Hematopoietic multipotent progenitor cell treated with erythropoietin and hydrocortisone succinate and interleukin-3 and kit ligand, for 15 days (in vitro differentiated cells): ENCODE measurements around the gene ARID1A.

Source experiments
- DNase-seq: peaks from one replicate; pipeline ENCODE4 v3.0.0-alpha.2; 2015; ENCODE audit warnings: low spot score

Gene ARID1A

DNA sequence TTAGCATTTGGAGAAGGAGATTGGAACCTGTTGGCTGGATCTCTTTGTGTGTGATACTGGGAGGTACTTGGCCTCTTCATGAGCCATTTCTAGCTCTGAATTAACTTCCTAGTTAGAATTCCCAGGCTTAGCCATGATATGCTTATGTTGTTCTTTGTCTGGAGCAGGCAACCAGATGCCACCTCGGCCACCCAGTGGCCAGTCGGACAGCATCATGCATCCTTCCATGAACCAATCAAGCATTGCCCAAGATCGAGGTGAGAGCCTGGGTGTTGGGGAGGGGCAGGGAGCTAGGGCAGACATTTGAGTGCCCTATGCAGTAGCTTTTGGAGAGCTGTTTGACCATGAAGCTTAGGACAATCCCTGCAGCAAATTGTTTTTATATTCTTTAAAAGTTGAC is 65.4 kb downstream of the ARID1A start:
- no peak for DNase-seq

DNA sequence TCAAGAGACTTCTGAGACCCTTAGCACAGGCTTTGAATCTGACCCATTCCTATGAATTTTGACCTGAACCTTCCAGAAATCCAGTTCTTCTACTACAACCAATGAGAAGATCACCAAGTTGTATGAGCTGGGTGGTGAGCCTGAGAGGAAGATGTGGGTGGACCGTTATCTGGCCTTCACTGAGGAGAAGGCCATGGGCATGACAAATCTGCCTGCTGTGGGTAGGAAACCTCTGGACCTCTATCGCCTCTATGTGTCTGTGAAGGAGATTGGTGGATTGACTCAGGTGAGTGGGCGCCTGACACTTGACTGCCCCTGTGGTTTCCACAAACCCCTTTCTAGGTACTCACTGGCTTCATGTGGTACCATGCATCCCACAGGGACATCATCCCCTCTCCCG is 71.9 kb downstream of the ARID1A start:
- DNase-seq, result no peak

DNA sequence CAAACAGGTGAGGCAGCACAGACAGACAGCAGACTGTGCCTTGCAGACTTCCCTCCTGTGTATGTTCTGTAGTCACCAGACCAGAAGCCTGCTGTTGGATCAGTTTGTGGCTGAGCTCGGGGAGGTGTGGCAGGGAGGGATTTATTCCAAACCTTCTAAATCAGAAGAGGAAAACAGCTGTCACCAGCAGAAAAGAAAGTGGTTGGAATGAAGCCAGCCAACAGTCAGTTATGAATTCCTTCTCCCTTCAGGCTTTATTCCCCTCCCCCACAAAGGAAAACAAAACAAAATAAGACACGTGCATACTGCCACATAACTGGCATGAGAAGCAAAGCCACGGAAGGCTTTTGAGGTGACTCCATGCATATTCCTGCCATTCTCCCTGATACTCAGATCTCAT is 72.9 kb downstream of the ARID1A start:
- DNase-seq, result no peak

DNA sequence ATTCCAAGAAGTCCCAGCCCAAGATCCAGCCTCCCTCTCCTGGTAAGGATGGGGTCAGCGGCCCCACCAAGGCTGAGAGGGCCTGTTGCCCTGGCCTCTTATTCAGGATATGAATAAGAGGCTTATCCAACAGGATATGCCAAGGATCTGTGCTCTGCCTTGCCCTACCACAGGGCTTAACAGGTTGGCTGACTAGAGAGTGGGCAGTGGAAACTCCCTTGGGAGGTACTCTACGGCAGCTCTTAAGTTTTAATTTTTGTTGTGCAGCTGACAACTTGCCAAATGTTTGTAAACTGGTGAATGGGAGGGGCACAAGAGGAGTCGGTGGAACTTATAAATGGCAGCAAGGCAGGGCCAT is 75.4 kb downstream of the ARID1A start:
- no peak for DNase-seq

DNA sequence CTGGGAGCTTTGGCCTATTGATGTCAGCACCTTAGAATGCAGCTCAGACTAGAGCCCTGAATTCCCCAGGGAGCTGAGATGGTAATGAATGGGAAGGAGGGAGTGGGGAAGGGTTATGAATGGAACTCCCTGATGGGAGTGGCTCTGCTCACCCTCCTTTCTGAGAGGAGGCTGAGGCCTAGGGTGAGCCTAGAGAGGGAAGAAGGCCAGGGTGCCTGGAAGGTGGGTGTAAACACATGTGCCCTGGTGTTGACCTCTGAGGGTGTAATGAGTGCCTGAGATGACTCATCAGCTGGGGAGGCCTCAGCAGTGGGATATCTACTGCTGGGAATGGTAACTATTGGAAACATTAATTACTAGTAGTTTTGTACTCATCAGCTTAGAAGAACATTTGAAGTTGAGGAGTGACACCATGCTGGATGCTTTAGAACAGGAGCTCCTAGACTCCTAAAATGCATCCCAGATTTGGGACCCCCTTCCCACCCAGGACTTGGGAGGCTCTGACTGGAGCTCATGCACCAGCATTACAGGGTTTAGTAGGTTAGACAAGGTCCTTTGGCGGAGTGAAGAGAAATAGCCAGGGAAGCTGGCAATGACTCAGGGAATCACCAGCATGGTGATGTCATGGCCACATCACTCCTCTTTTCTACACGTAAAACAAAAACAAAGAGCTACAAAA is 76.0 kb downstream of the ARID1A start:
- DNase-seq, result peak; percentile 48

DNA sequence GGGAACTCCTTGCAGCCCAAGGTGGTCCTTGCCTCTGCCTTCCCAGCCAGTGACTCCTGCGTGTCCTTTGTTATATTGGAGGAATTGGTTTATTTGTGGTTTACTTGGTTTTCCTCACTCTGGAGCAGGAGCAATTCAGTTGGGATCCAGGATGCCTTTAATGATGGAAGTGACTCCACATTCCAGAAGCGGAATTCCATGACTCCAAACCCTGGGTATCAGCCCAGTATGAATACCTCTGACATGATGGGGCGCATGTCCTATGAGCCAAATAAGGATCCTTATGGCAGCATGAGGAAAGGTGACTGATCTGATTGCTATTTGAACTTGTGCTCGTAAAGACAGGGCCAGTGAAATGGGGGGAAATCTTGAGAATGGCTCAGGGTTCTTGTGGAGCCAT is 76.9 kb downstream of the ARID1A start:
- DNase-seq, result no peak

DNA sequence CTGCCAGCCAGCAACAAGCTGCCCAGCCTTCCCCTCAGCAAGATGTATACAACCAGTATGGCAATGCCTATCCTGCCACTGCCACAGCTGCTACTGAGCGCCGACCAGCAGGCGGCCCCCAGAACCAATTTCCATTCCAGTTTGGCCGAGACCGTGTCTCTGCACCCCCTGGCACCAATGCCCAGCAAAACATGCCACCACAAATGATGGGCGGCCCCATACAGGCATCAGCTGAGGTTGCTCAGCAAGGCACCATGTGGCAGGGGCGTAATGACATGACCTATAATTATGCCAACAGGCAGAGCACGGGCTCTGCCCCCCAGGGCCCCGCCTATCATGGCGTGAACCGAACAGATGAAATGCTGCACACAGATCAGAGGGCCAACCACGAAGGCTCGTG is 78.6 kb downstream of the ARID1A start:
- DNase-seq, result no peak

DNA sequence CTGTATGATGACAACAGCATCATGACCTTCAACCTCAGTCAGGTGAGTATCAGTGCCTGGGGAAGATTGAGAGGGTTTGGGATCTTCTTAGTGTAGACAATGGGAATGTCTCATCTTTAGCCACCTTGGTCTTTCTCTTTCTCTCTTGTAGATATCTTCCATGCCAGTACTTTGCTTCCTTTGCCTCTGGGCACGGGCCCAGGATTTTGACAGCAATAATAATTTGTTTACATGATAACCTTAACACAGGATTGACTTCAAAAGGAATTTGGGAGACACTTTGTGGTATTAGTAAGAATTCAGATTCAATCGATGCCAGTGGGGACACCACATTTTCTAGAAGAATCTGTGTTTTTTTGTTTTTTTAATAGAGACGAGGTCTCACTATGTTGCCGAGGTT is 79.9 kb downstream of the ARID1A start:
- DNase-seq, result no peak

DNA sequence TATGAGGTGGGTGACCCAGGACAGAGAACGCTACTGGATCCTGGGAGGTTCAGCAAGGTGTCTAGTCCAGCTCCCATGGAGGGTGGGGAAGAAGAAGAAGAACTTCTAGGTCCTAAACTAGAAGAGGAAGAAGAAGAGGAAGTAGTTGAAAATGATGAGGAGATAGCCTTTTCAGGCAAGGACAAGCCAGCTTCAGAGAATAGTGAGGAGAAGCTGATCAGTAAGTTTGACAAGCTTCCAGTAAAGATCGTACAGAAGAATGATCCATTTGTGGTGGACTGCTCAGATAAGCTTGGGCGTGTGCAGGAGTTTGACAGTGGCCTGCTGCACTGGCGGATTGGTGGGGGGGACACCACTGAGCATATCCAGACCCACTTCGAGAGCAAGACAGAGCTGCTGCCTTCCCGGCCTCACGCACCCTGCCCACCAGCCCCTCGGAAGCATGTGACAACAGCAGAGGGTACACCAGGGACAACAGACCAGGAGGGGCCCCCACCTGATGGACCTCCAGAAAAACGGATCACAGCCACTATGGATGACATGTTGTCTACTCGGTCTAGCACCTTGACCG is 83.4 kb downstream of the ARID1A start:
- no peak for DNase-seq

DNA sequence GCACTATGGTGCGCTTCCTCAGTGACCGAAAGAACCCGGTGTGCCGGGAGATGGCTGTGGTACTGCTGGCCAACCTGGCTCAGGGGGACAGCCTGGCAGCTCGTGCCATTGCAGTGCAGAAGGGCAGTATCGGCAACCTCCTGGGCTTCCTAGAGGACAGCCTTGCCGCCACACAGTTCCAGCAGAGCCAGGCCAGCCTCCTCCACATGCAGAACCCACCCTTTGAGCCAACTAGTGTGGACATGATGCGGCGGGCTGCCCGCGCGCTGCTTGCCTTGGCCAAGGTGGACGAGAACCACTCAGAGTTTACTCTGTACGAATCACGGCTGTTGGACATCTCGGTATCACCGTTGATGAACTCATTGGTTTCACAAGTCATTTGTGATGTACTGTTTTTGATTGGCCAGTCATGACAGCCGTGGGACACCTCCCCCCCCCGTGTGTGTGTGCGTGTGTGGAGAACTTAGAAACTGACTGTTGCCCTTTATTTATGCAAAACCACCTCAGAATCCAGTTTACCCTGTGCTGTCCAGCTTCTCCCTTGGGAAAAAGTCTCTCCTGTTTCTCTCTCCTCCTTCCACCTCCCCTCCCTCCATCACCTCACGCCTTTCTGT is 84.6 kb downstream of the ARID1A start:
- no peak for DNase-seq

DNA sequence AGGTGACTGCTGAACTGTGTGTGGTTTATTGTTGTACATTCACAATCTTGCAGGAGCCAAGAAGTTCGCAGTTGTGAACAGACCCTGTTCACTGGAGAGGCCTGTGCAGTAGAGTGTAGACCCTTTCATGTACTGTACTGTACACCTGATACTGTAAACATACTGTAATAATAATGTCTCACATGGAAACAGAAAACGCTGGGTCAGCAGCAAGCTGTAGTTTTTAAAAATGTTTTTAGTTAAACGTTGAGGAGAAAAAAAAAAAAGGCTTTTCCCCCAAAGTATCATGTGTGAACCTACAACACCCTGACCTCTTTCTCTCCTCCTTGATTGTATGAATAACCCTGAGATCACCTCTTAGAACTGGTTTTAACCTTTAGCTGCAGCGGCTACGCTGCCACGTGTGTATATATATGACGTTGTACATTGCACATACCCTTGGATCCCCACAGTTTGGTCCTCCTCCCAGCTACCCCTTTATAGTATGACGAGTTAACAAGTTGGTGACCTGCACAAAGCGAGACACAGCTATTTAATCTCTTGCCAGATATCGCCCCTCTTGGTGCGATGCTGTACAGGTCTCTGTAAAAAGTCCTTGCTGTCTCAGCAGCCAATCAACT is 85.5 kb downstream of the ARID1A start:
- DNase-seq, result no peak

DNA sequence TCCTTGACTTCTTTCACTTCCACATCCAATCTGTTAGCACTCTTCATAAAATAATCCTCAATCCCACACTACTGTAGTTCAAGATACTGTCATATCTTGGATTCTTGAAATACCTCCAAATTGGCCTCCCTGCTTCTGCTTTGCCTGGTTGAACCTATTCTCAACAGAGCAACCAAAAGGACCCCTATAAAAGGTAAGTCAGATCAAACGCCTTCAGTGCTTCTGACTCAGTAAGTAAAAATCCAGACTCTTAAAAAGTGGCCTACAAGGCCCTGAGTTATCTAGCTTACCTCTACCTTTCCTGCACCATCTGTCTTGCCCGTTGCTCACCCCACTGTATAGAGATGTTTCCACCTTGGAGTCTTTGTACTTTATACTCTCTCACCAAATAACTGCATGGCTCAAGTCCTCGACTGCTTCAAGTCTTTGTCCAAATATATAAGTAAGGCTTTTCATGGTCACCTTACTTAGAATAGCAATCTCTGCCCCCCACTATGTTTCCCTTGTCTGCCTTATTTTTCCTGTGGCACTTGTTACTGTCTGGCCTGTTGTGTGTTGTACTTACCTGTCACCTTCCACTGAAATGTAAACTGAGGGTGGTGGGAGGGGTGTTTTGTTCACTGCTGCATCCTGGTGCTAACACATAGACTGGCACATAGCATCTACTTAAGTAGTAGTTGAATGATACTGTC is 86.9 kb downstream of the ARID1A start:
- DNase-seq, result no peak

DNA sequence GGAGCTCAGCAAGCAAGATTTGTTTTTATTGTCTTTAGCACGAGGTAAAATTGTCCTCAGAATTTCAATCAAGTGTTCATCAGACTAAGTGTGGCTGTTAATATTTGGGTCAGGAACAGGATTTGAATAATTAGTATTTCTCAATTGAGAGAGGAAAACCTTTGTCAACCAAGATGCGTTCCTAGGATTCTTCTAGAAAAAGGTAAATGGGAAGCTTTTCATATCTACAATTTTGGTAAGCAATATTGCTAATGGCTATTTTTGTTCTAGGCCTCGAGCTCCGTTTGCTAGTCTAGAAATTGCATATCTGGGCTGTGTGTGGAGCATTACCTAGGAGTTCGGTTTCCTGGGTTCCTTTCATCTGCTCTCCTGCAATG is 87.8 kb downstream of the ARID1A start:
- DNase-seq, result no peak

DNA sequence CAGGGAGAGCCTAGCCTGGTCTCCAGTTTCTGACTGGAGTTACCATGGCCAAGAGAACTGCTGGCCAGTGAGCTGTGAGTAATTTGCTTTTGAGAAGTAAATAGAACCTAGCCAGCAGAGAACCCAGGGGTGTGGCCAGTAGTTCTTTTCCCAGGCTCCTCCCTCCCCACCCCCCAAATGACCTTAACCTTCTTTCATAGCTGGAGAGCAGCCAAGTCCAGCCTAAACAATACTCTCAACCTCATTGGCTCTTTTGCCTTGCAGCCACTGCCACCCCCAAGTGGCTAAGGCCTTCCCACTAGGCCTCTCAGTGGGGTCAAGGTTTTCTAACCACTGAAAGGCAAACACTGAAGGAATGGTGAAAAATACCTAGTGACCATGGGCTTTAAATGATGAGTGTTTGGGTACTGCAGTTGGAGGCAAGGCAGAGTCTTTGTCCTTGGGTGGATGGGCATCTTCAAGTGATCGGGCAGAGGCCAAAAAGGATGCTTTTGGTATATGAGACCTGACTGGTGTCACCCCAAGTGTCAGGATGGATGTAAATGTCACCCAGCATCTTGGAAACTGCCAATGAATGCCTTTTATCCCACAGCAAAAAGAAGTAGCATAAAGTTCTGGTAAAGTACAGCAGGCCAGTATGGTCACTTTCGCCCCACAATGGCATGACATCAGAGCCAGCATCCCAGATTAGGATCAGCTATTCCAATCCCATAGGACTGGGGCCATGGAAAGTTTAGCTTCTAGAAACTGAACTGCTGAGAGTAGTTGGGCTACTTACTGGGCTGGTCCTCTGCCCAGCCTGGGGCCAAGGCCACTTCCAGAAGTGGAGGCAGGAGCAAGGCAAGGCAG is 88.4 kb downstream of the ARID1A start:
- peak; percentile 67 for DNase-seq

DNA sequence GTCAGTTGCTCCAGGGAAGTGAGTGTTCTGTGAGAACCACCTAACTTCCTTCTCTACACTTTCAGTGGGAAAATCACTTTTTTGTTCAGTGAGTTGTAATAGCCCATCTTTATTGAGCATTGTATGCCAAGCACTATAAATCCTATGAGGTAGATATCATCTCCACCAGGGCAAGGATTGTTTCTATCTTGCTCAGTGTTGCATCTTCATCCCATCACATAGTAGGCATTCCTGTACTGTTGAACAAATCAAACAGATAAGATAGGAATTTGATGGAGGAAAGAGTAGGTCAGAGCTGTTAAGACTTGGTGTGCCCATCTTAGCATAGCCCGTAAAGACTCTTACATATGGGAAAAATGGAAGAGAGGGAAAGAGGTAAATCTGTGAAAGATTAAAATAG is 89.1 kb downstream of the ARID1A start:
- no peak for DNase-seq

DNA sequence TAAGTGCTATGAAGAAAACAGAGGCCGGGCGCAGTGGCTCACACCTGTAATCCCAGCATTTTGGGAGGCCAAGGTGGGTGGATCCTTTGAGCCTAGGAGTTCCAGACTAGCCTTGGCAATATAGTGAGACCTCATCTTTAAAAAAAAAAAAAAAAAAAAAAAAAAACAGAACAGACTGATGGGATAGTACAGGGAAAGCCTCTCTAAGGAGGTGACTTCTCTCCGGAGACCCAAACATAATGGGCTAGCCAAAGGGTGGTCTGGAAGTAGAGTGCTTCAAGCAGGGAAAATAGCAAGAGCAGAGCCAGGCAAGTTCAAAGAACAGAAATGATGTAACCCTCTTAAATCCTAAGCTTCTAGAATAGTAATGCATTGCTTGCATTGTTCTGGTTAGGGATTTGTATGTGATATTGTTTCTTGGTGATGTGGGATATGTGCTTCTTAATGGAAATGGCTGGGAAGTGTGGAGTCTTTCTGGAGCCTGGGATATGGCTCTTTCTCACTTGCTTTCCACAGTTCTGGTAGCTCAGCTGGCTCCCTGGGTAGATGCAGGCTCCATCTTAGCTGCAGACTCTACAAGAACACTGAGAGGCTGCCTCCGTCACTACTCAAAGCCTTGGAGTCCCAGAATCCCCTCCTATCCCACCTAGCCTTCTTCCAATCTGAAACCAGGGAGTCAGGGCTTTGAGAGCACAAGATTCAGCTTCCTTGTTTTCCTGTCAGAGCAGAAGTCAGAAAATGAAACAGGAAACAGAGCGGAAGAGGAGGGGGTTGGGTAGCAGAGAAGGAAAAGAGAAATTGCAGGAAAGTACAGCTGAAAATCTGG is 90.0 kb downstream of the ARID1A start:
- DNase-seq, result no peak

DNA sequence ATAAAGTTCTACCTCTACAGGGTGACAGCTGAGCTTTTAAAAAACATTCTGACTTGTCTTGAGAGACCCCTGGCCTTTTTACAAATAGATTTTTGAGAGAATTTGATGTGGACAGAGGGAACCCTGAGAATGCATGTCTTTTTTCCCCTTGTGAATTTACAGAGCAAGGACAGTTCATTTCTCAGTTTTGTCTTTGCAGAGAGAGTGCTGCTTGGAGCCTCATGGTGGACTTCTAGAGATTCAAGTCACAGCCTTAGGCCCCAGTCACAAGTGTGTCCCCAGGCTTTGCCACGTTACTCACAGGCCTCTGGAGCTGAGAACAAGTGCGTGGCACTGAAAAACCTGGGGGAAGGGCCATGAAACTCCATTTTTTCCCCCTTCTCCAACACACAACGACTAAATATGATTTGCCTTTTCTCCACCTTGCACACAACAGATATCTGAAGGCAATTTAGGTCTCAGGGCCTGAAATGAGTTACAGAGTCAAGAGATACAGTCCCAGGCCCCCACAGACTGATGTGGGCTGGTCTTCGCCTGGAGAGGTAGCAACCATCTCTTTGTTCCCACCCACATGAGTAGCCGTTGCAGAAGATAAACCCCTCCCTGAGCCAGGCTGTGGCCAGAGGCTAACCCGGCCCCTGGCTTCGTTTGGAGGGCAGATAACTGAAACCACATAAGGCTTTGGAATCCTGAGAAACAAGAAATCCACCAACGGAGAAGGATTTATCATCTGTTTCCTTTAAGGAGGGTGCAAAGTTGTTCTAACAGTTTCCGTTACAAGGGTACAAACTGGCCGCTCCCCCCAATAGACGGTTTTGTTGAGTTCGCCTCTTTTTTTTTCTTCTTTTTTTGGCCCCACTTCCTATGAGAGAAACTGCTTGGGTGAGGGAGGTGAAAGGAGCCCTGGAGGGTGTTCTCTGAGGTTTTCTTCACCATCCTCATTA is 90.9 kb downstream of the ARID1A start:
- peak; percentile 71 for DNase-seq

DNA sequence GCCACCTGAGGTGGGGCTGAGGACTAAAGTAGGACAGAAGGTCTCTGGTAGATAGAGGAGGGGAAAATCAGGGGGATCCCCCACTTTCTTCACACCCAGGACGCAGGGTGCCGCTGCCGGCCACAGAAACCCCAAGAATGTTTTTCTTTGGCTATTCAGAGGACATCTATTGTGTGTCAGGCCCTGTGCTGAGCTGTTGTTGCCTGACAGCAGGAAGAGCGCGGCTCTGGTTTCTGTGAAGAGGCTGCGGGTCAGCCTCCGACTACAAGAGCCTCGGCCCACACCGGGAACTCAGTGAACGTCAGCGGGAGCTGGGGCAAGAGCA is 91.5 kb downstream of the ARID1A start:
- no peak for DNase-seq

DNA sequence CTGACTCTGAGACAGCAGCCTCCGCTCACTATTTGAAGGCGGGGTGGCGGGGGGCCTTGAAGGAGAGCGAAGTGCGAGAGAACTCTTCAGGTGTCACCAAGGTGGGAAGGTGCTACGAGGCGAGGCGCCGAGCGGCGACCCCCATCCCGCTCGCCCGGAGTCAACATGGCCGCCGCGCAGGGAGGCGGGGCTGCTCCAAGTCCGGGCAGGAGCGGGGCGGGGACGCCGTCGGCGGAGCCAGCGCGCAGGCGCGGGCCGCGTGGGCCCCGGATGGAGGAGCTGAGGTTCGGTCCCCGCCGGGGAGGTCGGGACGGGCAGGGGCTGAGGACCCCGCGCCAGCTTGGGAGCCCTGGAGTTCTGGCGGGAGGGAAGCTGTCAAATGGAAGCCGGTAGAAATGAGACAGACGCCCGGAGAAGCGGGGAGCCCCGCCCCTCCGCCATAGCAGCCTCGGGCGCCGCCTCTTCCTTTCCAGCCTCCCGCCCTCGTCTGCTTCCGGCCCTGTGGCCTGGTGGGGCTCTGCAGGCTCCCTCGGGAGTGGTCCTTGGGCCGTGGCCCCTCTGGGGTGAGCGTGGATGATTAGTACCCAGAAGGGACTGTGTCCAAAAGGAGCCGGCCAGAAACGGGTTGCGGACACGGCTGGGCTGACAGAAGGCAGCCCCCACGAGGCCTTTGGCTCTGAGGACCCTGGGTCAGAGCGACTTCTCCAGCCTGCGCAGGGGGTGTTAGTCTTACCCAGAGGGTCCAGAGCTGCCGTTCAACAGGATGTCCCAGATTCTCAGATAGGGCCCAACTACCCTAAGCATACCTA is 92.1 kb downstream of the ARID1A start, which contains the start of gene PIGV:
PIGV (plus strand) TSS at position 245 of the 809 bp plus-strand sequence. CDS start 2,866 bp downstream, outside the sequence.
- peak; percentile 89 for DNase-seq
